Measurements from ENCODE around the gene TBX3.

DNA sequence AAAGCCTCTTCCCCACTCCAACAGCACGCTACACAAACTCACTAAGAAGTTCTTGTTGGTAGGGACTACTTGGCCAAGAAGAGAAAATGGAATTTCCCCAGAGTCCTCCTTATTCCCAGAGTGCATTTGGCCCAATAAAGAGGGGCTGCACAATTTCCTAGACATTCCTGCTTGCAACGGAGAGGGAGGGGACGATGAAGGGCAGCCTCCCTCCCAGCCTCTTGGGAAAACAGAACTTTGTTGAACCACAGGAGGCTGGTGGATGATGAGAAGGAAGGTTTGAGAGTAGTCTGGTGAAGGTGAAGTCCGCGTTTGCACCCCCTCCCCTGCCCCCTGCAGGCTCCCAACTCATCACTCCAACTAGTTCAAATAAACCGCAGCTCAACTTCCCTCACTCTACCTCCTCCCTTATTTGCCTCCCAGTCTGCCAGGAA, 19.1 kb upstream of the TBX3 start:
- TF ChIP-seq, protein P1, sequence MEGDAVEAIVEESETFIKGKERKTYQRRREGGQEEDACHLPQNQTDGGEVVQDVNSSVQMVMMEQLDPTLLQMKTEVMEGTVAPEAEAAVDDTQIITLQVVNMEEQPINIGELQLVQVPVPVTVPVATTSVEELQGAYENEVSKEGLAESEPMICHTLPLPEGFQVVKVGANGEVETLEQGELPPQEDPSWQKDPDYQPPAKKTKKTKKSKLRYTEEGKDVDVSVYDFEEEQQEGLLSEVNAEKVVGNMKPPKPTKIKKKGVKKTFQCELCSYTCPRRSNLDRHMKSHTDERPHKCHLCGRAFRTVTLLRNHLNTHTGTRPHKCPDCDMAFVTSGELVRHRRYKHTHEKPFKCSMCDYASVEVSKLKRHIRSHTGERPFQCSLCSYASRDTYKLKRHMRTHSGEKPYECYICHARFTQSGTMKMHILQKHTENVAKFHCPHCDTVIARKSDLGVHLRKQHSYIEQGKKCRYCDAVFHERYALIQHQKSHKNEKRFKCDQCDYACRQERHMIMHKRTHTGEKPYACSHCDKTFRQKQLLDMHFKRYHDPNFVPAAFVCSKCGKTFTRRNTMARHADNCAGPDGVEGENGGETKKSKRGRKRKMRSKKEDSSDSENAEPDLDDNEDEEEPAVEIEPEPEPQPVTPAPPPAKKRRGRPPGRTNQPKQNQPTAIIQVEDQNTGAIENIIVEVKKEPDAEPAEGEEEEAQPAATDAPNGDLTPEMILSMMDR (IDR thresholded peaks at IDR 0.05; ENCODE audit: low read depth, low read length, missing input control) = no peak
- TF ChIP-seq TAF1 (conservative IDR thresholded peaks at IDR 0.05) = no peak
- TF ChIP-seq YY1 (IDR thresholded peaks at IDR 0.05) = no peak
- TF ChIP-seq, protein P2, sequence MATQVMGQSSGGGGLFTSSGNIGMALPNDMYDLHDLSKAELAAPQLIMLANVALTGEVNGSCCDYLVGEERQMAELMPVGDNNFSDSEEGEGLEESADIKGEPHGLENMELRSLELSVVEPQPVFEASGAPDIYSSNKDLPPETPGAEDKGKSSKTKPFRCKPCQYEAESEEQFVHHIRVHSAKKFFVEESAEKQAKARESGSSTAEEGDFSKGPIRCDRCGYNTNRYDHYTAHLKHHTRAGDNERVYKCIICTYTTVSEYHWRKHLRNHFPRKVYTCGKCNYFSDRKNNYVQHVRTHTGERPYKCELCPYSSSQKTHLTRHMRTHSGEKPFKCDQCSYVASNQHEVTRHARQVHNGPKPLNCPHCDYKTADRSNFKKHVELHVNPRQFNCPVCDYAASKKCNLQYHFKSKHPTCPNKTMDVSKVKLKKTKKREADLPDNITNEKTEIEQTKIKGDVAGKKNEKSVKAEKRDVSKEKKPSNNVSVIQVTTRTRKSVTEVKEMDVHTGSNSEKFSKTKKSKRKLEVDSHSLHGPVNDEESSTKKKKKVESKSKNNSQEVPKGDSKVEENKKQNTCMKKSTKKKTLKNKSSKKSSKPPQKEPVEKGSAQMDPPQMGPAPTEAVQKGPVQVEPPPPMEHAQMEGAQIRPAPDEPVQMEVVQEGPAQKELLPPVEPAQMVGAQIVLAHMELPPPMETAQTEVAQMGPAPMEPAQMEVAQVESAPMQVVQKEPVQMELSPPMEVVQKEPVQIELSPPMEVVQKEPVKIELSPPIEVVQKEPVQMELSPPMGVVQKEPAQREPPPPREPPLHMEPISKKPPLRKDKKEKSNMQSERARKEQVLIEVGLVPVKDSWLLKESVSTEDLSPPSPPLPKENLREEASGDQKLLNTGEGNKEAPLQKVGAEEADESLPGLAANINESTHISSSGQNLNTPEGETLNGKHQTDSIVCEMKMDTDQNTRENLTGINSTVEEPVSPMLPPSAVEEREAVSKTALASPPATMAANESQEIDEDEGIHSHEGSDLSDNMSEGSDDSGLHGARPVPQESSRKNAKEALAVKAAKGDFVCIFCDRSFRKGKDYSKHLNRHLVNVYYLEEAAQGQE (IDR thresholded peaks at IDR 0.05) = no peak

Data from liver (tissue), 3 donors.